SK-N-SH (cell line): ENCODE measurements around the gene OLFM2. TPM values are rescaled to one million over a fixed set of nuclear protein-coding genes. Genes with fewer than 3 reads are reported as not detected.

Experiments used
- CTCF ChIA-PET: fragments of 300-600, 350-600 bp; formaldehyde crosslinking; extraction: SDS; loops from one replicate; lab custom pipeline; 2021; lab: Yijun Ruan, JAX
- POLR2A ChIA-PET: fragments of 350-600 bp; sonication (Branson Sonifier 250); formaldehyde crosslinking; extraction: SDS; loops from one replicate; lab custom pipeline; 2020; ENCODE audit warnings: antibody characterized with exemption, inconsistent platforms; lab: Yijun Ruan, JAX
- DNase-seq: peaks from one replicate; pipeline ENCODE4 v3.0.0; 2012
- H2AFZ ChIP-seq: fragments of 200-600 bp; sonication (generic); 2 replicates; pipeline ENCODE4 v1.8.1; 2016; ENCODE audit warnings: antibody characterized with exemption, mild to moderate bottlenecking, low read depth
- H3F3A ChIP-seq: fragments of 200-600 bp; sonication (generic); replicated peaks from 2 replicates; pipeline ENCODE3; 2016; ENCODE audit warnings: antibody characterized with exemption, mild to moderate bottlenecking; ENCODE audit not compliant: insufficient read depth
- H3K27ac ChIP-seq, 2 experiments: fragments of 200-500 bp in 1 of 2; fragments of 200-600 bp in 1 of 2; sonication (Bioruptor generic) in 1 of 2; sonication (generic), shearing (Covaris generic) in 1 of 2; 2 replicates each; pipeline versions ENCODE4 v1.5.1 to v1.6.1; 2014 to 2016; ENCODE audit warnings: low read depth in 2 of 2, inconsistent platforms in 1 of 2, low read length in 1 of 2, mild to moderate bottlenecking in 1 of 2, mixed read lengths in 1 of 2
- H3K27me3 ChIP-seq: fragments of 200-600 bp; sonication (generic), shearing (Covaris generic); 2 replicates; pipeline ENCODE4 v1.6.1; 2016; ENCODE audit warnings: mixed run types; ENCODE audit not compliant: insufficient read depth
- H3K36me3 ChIP-seq, 2 experiments: fragments of 200-500 bp in 1 of 2; fragments of 200-600 bp in 1 of 2; sonication (Bioruptor generic) in 1 of 2; sonication (generic) in 1 of 2; replicated peaks in 1 of 2; 2 replicates each; pipeline versions ENCODE3 to v1.5.1; 2014 to 2016; ENCODE audit warnings: low read length in 1 of 2, mild to moderate bottlenecking in 1 of 2; ENCODE audit not compliant: insufficient read depth in 2 of 2, control insufficient read depth in 1 of 2
- H3K4me1 ChIP-seq, 2 experiments: fragments of 200-500 bp in 1 of 2; fragments of 200-600 bp in 1 of 2; sonication (Bioruptor generic) in 1 of 2; sonication (generic), shearing (Covaris generic) in 1 of 2; 2 replicates each; pipeline versions ENCODE4 v1.5.1 to v1.6.1; 2014 to 2016; ENCODE audit warnings: low read depth in 1 of 2, low read length in 1 of 2, mixed run types in 1 of 2; ENCODE audit not compliant: insufficient read depth in 2 of 2, control insufficient read depth in 1 of 2
- H3K4me2 ChIP-seq: fragments of 200-600 bp; sonication (generic), shearing (Covaris generic); 2 replicates; pipeline ENCODE4 v1.6.1; 2017; ENCODE audit warnings: mixed run types
- H3K4me3 ChIP-seq, 2 experiments: fragments of 200-500 bp in 1 of 2; fragments of 200-600 bp in 1 of 2; sonication (Bioruptor generic) in 1 of 2; sonication (generic), shearing (Covaris generic) in 1 of 2; 2 replicates each; pipeline versions ENCODE4 v1.5.1 to v1.8.1; 2014 to 2016; ENCODE audit warnings: low read depth in 2 of 2, inconsistent platforms in 1 of 2, low read length in 1 of 2, mild to moderate bottlenecking in 1 of 2, mixed read lengths in 1 of 2, moderate library complexity in 1 of 2
- H3K79me2 ChIP-seq: fragments of 200-600 bp; sonication (generic); 2 replicates; pipeline ENCODE4 v1.8.1; 2017; ENCODE audit warnings: mild to moderate bottlenecking; ENCODE audit not compliant: insufficient read depth
- H3K9ac ChIP-seq: fragments of 200-600 bp; sonication (generic); 2 replicates; pipeline ENCODE4 v1.6.1; 2017; ENCODE audit warnings: mixed run types
- H3K9me2 ChIP-seq: fragments of 200-600 bp; sonication (generic); 2 replicates; pipeline ENCODE4 v1.6.1; 2017; ENCODE audit warnings: mixed run types
- H3K9me3 ChIP-seq: fragments of 200-600 bp; sonication (generic); 2 replicates; pipeline ENCODE4 v1.6.1; 2017; ENCODE audit warnings: mixed run types, mild to moderate bottlenecking, moderate library complexity
- H4K20me1 ChIP-seq: fragments of 200-600 bp; sonication (generic); 2 replicates; pipeline ENCODE4 v1.6.1; 2017; ENCODE audit warnings: mild to moderate bottlenecking, mixed run types; ENCODE audit not compliant: insufficient read depth
- EZH2phosphoT487 ChIP-seq: fragments of 200-600 bp; sonication (generic); IDR thresholded peaks from 2 replicates; pipeline ENCODE4 v1.6.1; 2017; ENCODE audit warnings: low read depth, mixed run types, mild to moderate bottlenecking, antibody characterized with exemption, moderate library complexity, borderline replicate concordance
- MXI1 ChIP-seq: IDR thresholded peaks from 2 replicates; pipeline ENCODE4 v1.6.1; 2012; ENCODE audit warnings: mild to moderate bottlenecking, low read depth, low read length, improper control_type of control experiment
- NFIC ChIP-seq: IDR thresholded peaks from 2 replicates; pipeline ENCODE4 v1.4.0; 2012; ENCODE audit warnings: borderline replicate concordance
- RXRA ChIP-seq: IDR thresholded peaks from 2 replicates; pipeline ENCODE4 v1.4.0; 2012; ENCODE audit warnings: low read depth, mild to moderate bottlenecking, borderline replicate concordance
- TCF12 ChIP-seq: IDR thresholded peaks from 2 replicates; pipeline ENCODE4 v1.4.0; 2012
- WGBS: methylation state at CpG from one replicate; pipeline ENCODE4 v1.1.6; 2017; ENCODE audit warnings: low lambda C conversion rate; 5-methylcytosine and 5-hydroxymethylcytosine counted together
- polyA plus RNA-seq, 3 experiments: library from polyadenylated mRNA; depleted of rRNA; stranded (reverse); fragments of >200 nt; gene quantifications; 2 replicates each; pipeline ENCODE4 v1.2.3, GENCODE V29; 2012
- TF ChIP-seq, protein P1 (sequence below): IDR thresholded peaks from 2 replicates; pipeline ENCODE4 v1.6.1; 2012; ENCODE audit warnings: mild to moderate bottlenecking, low read depth, low read length, moderate library complexity

The OLFM2 gene
- polyA plus RNA-seq, 1 of the 3 experiments (the other 2 are of a cell fraction) = 10.7 TPM

DNA sequence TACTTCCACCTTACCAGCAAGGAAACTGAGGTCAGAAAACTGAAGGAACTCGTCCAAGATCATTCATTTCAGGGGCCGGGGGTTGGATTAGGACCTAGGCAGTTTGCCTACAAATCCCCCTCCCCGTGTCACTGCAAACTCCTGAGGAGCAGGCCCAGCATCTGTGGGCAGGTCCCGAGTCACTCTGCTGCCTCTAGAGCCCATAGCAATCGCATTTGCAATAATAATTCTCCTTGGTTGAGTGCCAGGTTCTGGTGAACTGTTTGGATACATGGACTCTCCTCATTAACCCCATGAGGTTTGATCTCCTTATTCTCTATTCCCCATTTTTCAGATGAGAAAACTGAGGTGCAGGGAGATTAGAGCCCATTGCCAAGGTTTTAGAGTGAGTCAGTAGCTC is 100.3 kb downstream of the OLFM2 start (continued):
- TF ChIP-seq, protein P1, sequence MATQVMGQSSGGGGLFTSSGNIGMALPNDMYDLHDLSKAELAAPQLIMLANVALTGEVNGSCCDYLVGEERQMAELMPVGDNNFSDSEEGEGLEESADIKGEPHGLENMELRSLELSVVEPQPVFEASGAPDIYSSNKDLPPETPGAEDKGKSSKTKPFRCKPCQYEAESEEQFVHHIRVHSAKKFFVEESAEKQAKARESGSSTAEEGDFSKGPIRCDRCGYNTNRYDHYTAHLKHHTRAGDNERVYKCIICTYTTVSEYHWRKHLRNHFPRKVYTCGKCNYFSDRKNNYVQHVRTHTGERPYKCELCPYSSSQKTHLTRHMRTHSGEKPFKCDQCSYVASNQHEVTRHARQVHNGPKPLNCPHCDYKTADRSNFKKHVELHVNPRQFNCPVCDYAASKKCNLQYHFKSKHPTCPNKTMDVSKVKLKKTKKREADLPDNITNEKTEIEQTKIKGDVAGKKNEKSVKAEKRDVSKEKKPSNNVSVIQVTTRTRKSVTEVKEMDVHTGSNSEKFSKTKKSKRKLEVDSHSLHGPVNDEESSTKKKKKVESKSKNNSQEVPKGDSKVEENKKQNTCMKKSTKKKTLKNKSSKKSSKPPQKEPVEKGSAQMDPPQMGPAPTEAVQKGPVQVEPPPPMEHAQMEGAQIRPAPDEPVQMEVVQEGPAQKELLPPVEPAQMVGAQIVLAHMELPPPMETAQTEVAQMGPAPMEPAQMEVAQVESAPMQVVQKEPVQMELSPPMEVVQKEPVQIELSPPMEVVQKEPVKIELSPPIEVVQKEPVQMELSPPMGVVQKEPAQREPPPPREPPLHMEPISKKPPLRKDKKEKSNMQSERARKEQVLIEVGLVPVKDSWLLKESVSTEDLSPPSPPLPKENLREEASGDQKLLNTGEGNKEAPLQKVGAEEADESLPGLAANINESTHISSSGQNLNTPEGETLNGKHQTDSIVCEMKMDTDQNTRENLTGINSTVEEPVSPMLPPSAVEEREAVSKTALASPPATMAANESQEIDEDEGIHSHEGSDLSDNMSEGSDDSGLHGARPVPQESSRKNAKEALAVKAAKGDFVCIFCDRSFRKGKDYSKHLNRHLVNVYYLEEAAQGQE = no peak
- TF ChIP-seq NFIC = no peak; the same call in none of the 2 replicates
- TF ChIP-seq TCF12 = no peak
- no peak for TF ChIP-seq RXRA
- TF ChIP-seq MXI1 = no peak

DNA sequence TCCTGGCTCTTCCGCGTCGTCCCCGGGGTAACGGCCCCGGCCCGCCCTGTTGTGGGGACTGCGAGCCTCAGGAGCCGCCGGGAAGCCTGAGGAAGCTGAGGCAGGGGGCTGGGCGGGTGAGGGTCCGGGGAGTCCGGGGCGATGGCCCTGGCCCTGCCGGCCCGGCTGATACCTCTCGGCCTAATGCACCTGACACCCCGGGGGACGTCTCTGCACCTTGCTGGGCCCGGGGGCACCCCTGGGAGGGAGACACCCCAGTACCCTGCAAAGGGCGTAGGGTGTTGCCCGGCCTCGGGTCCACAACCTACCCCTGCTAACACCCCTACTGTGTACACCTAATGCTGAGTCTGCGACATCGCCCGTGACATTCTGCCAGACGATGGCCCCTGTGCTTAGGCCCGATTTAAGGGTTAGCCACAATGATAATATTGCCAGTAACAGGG is 100.8 kb downstream of the OLFM2 start:
- 0% methylated on average over 9 of the region's 28 CpGs for WGBS
- peak overlapping the region in 1 of 2 experiments; percentile 30; a peak in 1 of 4 replicates for H3K27ac ChIP-seq
- H3K9me2 ChIP-seq = no peaks in the 10 kb centered on the region
- peak overlapping the region; percentile 98 for H3K4me2 ChIP-seq
- H3K4me3 ChIP-seq = peak overlapping the region; percentile 73 to 80
- no peaks in the 10 kb centered on the region for H3K27me3 ChIP-seq
- H3K9ac ChIP-seq = peak overlapping the region; percentile 79
- no peaks in the 10 kb centered on the region for H3K9me3 ChIP-seq
- H3K4me1 ChIP-seq = peaks cover 0 to 17% of the 10 kb centered on the region in 2 experiments; a peak in 1 of 4 replicates
- peaks cover 60% of the 10 kb centered on the region for H3K79me2 ChIP-seq
- TF ChIP-seq RXRA = no peak
- no peak for TF ChIP-seq EZH2phosphoT487
- TF ChIP-seq, protein P1 = no peak
- POLR2A ChIA-PET = no interaction called here
- peaks cover 21% of the 10 kb centered on the region for H3F3A ChIP-seq
- no peak for DNase-seq
- CTCF ChIA-PET = interaction anchor here (0.8 to 1.4 kb wide), 3 partner anchors 11 to 80 kb away, joined by 3 to 5 read pairs (median 3); no protein-coding TSS in a partner anchor
- H3K36me3 ChIP-seq = peaks cover 6 to 31% of the 10 kb centered on the region in 2 experiments
- H2AFZ ChIP-seq = no peak overlapping the region
- H4K20me1 ChIP-seq = peaks cover 3% of the 10 kb centered on the region; the same call in 1 of the 2 replicates
